Measurements from ENCODE around the gene NOB1. TPM values are rescaled to one million over a fixed set of nuclear protein-coding genes. Genes with fewer than 3 reads are reported as not detected.

NOB1 gene
- total and polyA plus RNA-seq, 4 donors, result 23.0 to 43.1 (median 32.7) TPM

DNA sequence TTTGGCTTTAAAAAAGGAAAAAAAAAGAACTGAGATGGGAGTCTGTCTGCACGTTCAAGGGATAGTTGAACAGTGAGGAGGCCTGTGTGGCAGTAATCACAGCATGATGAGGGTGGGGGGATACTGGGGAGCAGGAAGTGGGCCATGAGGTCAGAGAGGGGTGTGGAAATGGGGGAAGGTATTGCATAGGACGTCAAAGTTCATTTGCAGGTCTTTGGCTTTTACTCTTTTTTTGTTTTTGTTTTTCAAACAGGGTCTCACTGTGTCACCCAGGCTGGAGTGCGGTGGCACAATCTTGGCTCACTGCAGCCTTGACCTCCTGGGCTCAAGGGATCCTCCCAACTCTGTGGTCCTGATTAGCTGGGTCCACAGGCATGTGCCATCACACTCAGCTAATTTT lies 26.4 kb upstream of the NOB1 start:
- no peak for ATAC-seq (ENCODE audit: insufficient read depth, low FRiP score)
- DNase-seq, result no peak
- TF ChIP-seq CTCF (IDR thresholded peaks at IDR 0.05; ENCODE audit: control extremely low read depth, extremely low read depth), result no peak
- Histone ChIP-seq H3K36me3 (ENCODE audit: control insufficient read depth in 4 of 4, insufficient read depth in 4 of 4, low read length in 4 of 4) (peaks cover 0 to 6% (median 5%) of the 10 kb centered on the region in 4 donors), H3K27me3 (ENCODE audit: control insufficient read depth in 3 of 3, insufficient read depth in 3 of 3, low read length in 2 of 3) (no peaks in the 10 kb centered on the region), H3K4me1 (ENCODE audit: control insufficient read depth in 5 of 5, insufficient read depth in 5 of 5, low read length in 5 of 5) (peaks cover 0 to 1% (median 0%) of the 10 kb centered on the region in 5 donors), H3K4me3 (no peak overlapping the region), H3K9ac (ENCODE audit: insufficient read depth in 1 of 2, low read length in 2 of 2) (no peak overlapping the region), H3K27ac (ENCODE audit: low read depth in 1 of 2, low read length in 1 of 2) (no peak overlapping the region), H3K9me3 (ENCODE audit: control insufficient read depth in 4 of 4, insufficient read depth in 3 of 4, low read length in 3 of 4) (peaks cover 0 to under 1% (median 0%) of the 10 kb centered on the region in 4 donors)
- WGBS, 2 donors, result 73 to 75% methylated on average over 3 of the region's 3 CpGs

- DNase-seq (no peak), ATAC-seq (ENCODE audit: insufficient read depth, low FRiP score) (no peak)
- peaks cover 0 to 6% (median 0%) of the 10 kb centered on the region in 4 donors for H3K9me3 ChIP-seq (ENCODE audit: control insufficient read depth in 4 of 4, insufficient read depth in 3 of 4, low read length in 3 of 4)
- H3K36me3 ChIP-seq (ENCODE audit: control insufficient read depth in 4 of 4, insufficient read depth in 4 of 4, low read length in 4 of 4), result peaks cover 0 to 6% (median 5%) of the 10 kb centered on the region in 4 donors
- WGBS, 2 donors, result 96% methylated on average over 2 of the region's 2 CpGs
- H3K9ac ChIP-seq (ENCODE audit: insufficient read depth in 1 of 2, low read length in 2 of 2), result no peak overlapping the region
- no peaks in the 10 kb centered on the region for H3K27me3 ChIP-seq (ENCODE audit: control insufficient read depth in 3 of 3, insufficient read depth in 3 of 3, low read length in 2 of 3)
- peaks cover 0 to 1% (median 0%) of the 10 kb centered on the region in 5 donors for H3K4me1 ChIP-seq (ENCODE audit: control insufficient read depth in 5 of 5, insufficient read depth in 5 of 5, low read length in 5 of 5)
- H3K27ac ChIP-seq (ENCODE audit: low read depth in 1 of 2, low read length in 1 of 2), result no peak overlapping the region
- no peak for TF ChIP-seq CTCF (IDR thresholded peaks at IDR 0.05; ENCODE audit: control extremely low read depth, extremely low read depth)
- H3K4me3 ChIP-seq, result no peak overlapping the region
Observed at GRCh38 chr16:69779724-69780123, 25.0 kb upstream of the NOB1 start.

DNA sequence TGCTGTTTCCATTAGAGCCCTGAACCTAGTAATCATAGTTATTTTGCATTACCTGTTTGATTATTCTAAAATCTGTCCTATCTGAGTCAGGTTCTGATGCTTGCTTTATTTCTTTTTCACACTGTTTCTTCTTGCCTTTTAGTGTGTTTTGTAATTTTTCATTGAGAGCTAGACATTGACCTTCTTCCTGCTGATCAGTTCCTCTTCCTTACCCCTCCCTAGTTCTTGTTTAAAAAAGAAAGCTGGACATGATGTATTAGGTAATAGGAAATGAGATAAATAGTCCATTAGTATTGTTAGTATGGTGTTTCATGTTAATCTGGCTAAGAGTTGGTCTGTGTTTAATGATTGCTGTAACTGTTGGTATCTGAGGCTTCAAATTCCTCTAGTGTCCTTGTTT lies 20.8 kb upstream of the NOB1 start:
- H3K27ac ChIP-seq (ENCODE audit: low read depth in 1 of 2, low read length in 1 of 2), result no peak overlapping the region
- DNase-seq, result no peak
- H3K9ac ChIP-seq (ENCODE audit: insufficient read depth in 1 of 2, low read length in 2 of 2), result no peak overlapping the region
- peaks cover 0 to 4% (median 0%) of the 10 kb centered on the region in 5 donors for H3K4me1 ChIP-seq (ENCODE audit: control insufficient read depth in 5 of 5, insufficient read depth in 5 of 5, low read length in 5 of 5)
- TF ChIP-seq CTCF (IDR thresholded peaks at IDR 0.05; ENCODE audit: control extremely low read depth, extremely low read depth), result no peak
- no peak for ATAC-seq (ENCODE audit: insufficient read depth, low FRiP score)
- H3K36me3 ChIP-seq (ENCODE audit: control insufficient read depth in 4 of 4, insufficient read depth in 4 of 4, low read length in 4 of 4), result peaks cover 0 to 2% (median 0%) of the 10 kb centered on the region in 4 donors
- H3K4me3 ChIP-seq, result no peak overlapping the region
- peaks cover 0 to 6% (median 0%) of the 10 kb centered on the region in 4 donors for H3K9me3 ChIP-seq (ENCODE audit: control insufficient read depth in 4 of 4, insufficient read depth in 3 of 4, low read length in 3 of 4)
- H3K27me3 ChIP-seq (ENCODE audit: control insufficient read depth in 3 of 3, insufficient read depth in 3 of 3, low read length in 2 of 3), result no peaks in the 10 kb centered on the region

All from lung (tissue), 12 donors.